A204.1 (cell line): ENCODE measurements around the gene HCK.

Source experiments
- FAIRE-seq: peaks from 2 replicates; lab custom pipeline; 2012; peaks lifted over from hg19 to GRCh38; lab: Jason Lieb, UNC

Gene HCK

GRCh38 chr20:32052090-32052777 lies at the start of gene HCK:
HCK (plus strand) TSS chr20:32052242.
- FAIRE-seq, result no peak

GRCh38 chr20:32003325-32003724 lies 48.7 kb upstream of the HCK start:
- no peak for FAIRE-seq

GRCh38 chr20:32004963-32005362 lies 47.1 kb upstream of the HCK start:
- no peak for FAIRE-seq

GRCh38 chr20:32006053-32006452 lies 46.0 kb upstream of the HCK start:
- FAIRE-seq, result no peak

- no peak for FAIRE-seq
Measured at GRCh38 chr20:32006841-32007786, 44.9 kb upstream of the HCK start.

- no peak for FAIRE-seq
Measured at GRCh38 chr20:32007787-32008616, 44.0 kb upstream of the HCK start.

- no peak for FAIRE-seq
Measured at GRCh38 chr20:32009564-32009963, 42.5 kb upstream of the HCK start.

GRCh38 chr20:32010101-32010500 lies 41.9 kb upstream of the HCK start, which contains the start of gene CCM2L:
CCM2L (plus strand) TSS chr20:32010438; CDS start chr20:32010455, 17 bp downstream.
- FAIRE-seq, result no peak

- FAIRE-seq, result no peak
Measured at GRCh38 chr20:32010666-32011065, 41.4 kb upstream of the HCK start.

GRCh38 chr20:32012159-32012688 lies 39.8 kb upstream of the HCK start:
- no peak for FAIRE-seq

GRCh38 chr20:32013326-32013725 lies 38.7 kb upstream of the HCK start:
- no peak for FAIRE-seq

- FAIRE-seq, result no peak
Measured at GRCh38 chr20:32017711-32018251, 34.3 kb upstream of the HCK start.

GRCh38 chr20:32018269-32019155 lies 33.5 kb upstream of the HCK start:
- no peak for FAIRE-seq

GRCh38 chr20:32019156-32019510 lies 32.9 kb upstream of the HCK start:
- no peak for FAIRE-seq

GRCh38 chr20:32019563-32020463 lies 32.2 kb upstream of the HCK start:
- no peak for FAIRE-seq

GRCh38 chr20:32021091-32021490 lies 31.0 kb upstream of the HCK start:
- no peak for FAIRE-seq

GRCh38 chr20:32024683-32025295 lies 27.3 kb upstream of the HCK start:
- FAIRE-seq, result no peak

GRCh38 chr20:32027643-32028042 lies 24.4 kb upstream of the HCK start:
- no peak for FAIRE-seq

GRCh38 chr20:32028647-32029372 lies 23.2 kb upstream of the HCK start:
- FAIRE-seq, result no peak
